NB4 (cell line): Measurements from ENCODE around the gene TTR.

Experiments used
- CTCF ChIP-seq: IDR thresholded peaks from one replicate; pipeline ENCODE4 v1.5.1; 2012; ENCODE audit warnings: low read depth, low read length
- MAX ChIP-seq: IDR thresholded peaks from 2 replicates; pipeline ENCODE4 v1.6.1; 2011; ENCODE audit warnings: low read depth, low read length
- POLR2A ChIP-seq: IDR thresholded peaks from 2 replicates; pipeline ENCODE4 v1.6.1; 2011; ENCODE audit warnings: mild to moderate bottlenecking; ENCODE audit not compliant: insufficient read length; ENCODE audit errors: extremely low read depth

GRCh38 chr18:31576670-31577069 is 15.0 kb upstream of the TTR start:
- no peak for TF ChIP-seq CTCF
- no peak for TF ChIP-seq POLR2A
- TF ChIP-seq MAX = no peak
